IPS-20b (cell line): ENCODE data around the gene EXTL1.
"Not testable (repeated sequence)": the region's sequence is repeated elsewhere in the genome, so short reads cannot be mapped to it uniquely, and the experiment has no call there.

Source experiments
- H3K27ac ChIP-seq: one replicate; pipeline ENCODE4 v1.5.1; 2013; ENCODE audit warnings: low read length
- H3K27me3 ChIP-seq: 2 replicates; pipeline ENCODE4 v1.6.1; 2013; ENCODE audit warnings: mild to moderate bottlenecking, low read length, inconsistent platforms; ENCODE audit not compliant: insufficient read depth
- H3K36me3 ChIP-seq: 2 replicates; pipeline ENCODE4 v1.6.1; 2013; ENCODE audit warnings: low read depth, mild to moderate bottlenecking, inconsistent platforms, low read length, moderate library complexity; ENCODE audit not compliant: insufficient read depth
- H3K4me1 ChIP-seq: 2 replicates; pipeline ENCODE4 v1.6.1; 2013; ENCODE audit warnings: mild to moderate bottlenecking, control low read depth, inconsistent platforms, low read length, moderate library complexity; ENCODE audit not compliant: insufficient read depth
- H3K4me3 ChIP-seq: 2 replicates; pipeline ENCODE4 v1.5.1; 2013; ENCODE audit warnings: mild to moderate bottlenecking, low read length, inconsistent platforms
- H3K9ac ChIP-seq: 2 replicates; pipeline ENCODE4 v1.6.1; 2013; ENCODE audit warnings: low read depth, mild to moderate bottlenecking, inconsistent platforms, low read length, moderate library complexity
- H3K9me3 ChIP-seq: 2 replicates; pipeline ENCODE4 v1.6.1; 2013; ENCODE audit warnings: mild to moderate bottlenecking, low read depth, low read length, inconsistent platforms; ENCODE audit not compliant: insufficient read depth

Gene EXTL1, protein sequence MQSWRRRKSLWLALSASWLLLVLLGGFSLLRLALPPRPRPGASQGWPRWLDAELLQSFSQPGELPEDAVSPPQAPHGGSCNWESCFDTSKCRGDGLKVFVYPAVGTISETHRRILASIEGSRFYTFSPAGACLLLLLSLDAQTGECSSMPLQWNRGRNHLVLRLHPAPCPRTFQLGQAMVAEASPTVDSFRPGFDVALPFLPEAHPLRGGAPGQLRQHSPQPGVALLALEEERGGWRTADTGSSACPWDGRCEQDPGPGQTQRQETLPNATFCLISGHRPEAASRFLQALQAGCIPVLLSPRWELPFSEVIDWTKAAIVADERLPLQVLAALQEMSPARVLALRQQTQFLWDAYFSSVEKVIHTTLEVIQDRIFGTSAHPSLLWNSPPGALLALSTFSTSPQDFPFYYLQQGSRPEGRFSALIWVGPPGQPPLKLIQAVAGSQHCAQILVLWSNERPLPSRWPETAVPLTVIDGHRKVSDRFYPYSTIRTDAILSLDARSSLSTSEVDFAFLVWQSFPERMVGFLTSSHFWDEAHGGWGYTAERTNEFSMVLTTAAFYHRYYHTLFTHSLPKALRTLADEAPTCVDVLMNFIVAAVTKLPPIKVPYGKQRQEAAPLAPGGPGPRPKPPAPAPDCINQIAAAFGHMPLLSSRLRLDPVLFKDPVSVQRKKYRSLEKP

DNA sequence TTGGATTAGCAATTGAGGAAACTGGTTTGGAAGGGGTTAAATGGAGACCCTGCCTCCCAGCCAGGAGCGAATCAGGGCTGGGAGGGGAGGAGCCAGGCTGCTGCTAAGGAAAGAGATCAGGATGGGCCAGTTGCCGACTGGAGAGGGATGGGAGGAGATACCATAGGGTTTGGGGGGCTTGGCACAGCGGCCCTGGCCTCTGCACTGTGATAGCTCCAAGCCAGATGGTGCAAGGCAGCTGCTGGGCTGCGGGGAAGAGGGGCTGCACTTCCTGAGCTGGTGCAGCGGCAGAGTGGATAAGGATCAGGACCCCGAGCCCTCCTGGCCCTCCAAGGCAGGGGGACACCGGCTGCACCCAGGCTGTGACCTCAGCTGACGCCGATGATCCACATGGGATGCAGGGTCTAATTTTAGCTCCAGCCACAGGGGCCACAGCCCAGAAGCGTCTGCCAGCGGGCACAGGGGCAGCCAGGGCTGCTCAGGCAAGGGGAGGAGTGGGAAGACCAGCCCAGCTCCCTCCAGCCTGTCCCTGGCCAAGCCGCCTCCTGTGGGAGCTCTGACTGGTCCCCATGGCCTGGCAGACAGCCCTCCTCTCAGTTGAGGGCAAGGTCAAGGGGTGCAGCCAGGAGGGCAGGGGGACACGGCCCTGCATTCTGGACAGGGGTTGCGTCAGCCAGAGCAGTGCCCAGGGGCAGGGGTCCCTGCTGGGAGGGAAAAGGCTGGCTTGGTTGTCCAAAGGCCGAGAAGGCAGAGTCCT is at the start of gene EXTL1:
Gene EXTL1 (plus strand): TSS at position 129 of the 757 bp plus-strand sequence. CDS start 872 bp downstream, outside the sequence.
- Histone ChIP-seq H3K9me3 (no peaks in the 10 kb centered on the region), H3K9ac (peak within 1 kb of the TSS; percentile 67; the same call in 1 of the 2 replicates), H3K4me1 (no peaks in the 10 kb centered on the region), H3K4me3 (peak within 1 kb of the TSS; percentile 66), H3K27ac (no peak within 1 kb of the TSS), H3K27me3 (no peaks in the 10 kb centered on the region), H3K36me3 (no peaks in the 10 kb centered on the region)

DNA sequence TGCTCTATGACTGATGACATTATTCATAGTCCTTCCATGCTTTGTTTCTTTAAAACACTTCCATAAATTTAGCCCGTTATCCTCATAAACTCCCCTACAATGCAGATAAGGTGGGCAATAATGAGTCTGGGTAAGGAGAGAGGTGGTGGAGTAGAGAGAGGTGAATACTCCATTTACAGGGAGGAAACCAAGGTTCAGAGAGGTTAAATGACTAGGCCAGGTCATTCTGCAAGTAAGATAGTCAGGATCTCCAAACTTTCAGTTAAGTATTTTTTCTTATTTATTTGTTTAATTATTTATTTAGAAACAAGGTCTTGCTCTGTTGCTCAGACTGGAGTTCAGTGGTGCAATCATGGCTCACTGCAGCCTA is 49.8 kb upstream of the EXTL1 start:
- peaks cover 6% of the 10 kb centered on the region; the same call in 1 of the 2 replicates for H3K4me1 ChIP-seq
- no peak overlapping the region for H3K4me3 ChIP-seq
- peaks cover 61% of the 10 kb centered on the region for H3K36me3 ChIP-seq
- 0 out of 2 replicates have a peak, but pooled peaks cover 5% of the 10 kb centered on the region for H3K27me3 ChIP-seq
- H3K9me3 ChIP-seq: no peaks in the 10 kb centered on the region
- H3K27ac ChIP-seq: no peak overlapping the region
- H3K9ac ChIP-seq: no peak overlapping the region

- H3K27ac ChIP-seq: no peak overlapping the region
These were observed 47.8 kb upstream of the EXTL1 start for GRCh38 chr1:25973610-25974321.

DNA sequence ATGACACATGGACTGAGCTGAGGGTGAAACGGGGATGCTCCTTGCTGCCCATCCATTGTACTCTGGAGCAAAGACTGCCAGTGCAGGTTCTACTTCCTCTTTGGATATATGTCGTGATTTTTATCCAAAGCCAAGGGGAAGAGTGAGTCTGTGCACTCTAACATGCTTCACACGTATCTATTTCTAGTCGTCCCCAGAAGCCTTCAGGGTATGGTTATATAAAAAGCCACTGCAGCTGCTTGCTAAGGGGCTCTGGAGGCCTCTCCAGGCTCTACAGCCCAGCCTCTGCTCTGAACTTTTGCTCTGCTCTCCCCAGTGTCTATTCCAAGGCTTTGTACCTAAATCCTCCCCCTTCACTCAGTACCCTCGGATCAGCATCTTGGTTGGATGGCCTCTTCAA is 43.8 kb upstream of the EXTL1 start:
- Histone ChIP-seq H3K27me3 (no peaks in the 10 kb centered on the region), H3K36me3 (peaks cover 67% of the 10 kb centered on the region)

More at GRCh38 chr1:25973610-25974321, 47.8 kb upstream of the EXTL1 start:
- H3K27me3 ChIP-seq: 0 out of 2 replicates have a peak, but pooled peaks cover 5% of the 10 kb centered on the region
- peaks cover 6% of the 10 kb centered on the region; the same call in 1 of the 2 replicates for H3K4me1 ChIP-seq
- H3K36me3 ChIP-seq: peaks cover 65% of the 10 kb centered on the region
- no peak overlapping the region for H3K9ac ChIP-seq
- H3K9me3 ChIP-seq: no peaks in the 10 kb centered on the region
- H3K4me3 ChIP-seq: no peak overlapping the region

DNA sequence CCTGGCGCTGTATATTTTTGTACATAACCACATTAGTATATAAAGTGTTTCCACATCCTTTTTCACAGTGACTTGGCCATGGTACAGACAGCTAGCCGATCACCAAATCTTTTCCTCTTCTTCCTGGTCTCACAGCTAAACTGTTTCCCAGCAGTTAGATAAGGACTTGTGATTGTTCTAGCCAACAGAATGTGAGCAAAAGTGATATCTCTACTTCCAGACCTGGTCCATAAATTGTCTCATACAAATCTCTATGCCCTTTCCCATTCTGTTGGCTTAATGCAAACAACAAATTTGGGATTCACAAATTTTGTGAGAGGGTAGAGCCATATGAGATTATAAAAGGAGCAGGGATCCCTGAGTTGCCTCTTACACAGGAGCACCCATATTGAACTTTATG is 43.2 kb upstream of the EXTL1 start:
- Histone ChIP-seq H3K9ac (no peak overlapping the region), H3K4me3 (no peak overlapping the region), H3K27me3 (no peaks in the 10 kb centered on the region), H3K4me1 (no peaks in the 10 kb centered on the region), H3K9me3 (no peaks in the 10 kb centered on the region), H3K36me3 (peaks cover 67% of the 10 kb centered on the region), H3K27ac (no peak overlapping the region)

More for the DNA sequence above, 43.8 kb upstream of the EXTL1 start:
- H3K27ac ChIP-seq: no peak overlapping the region
- no peak overlapping the region for H3K4me3 ChIP-seq
- no peaks in the 10 kb centered on the region for H3K4me1 ChIP-seq
- no peak overlapping the region for H3K9ac ChIP-seq
- H3K9me3 ChIP-seq: no peaks in the 10 kb centered on the region

DNA sequence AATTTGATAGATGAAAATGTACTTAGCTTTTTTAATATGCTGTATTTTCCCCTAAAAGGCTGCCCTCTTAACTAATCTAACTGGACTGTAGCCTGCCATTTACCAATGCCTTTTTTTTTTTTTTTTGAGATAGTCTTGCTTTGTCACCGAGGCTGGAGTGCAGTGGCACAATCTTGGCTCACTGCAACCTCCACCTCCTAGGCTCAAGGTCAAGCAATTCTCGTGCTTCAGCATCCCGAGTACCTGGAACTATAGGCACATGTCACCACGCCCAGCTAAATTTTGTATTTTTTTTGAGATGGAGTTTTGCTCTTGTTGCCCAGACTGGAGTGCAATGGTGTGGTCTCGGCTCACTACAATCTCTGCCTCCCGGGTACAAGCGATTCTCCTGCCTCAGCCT is 42.4 kb upstream of the EXTL1 start:
- H3K36me3 ChIP-seq: peaks cover 67% of the 10 kb centered on the region

GRCh38 chr1:25985171-25985570 is 36.4 kb upstream of the EXTL1 start:
- H3K27ac ChIP-seq: no peak overlapping the region
- H3K36me3 ChIP-seq: peaks cover 54% of the 10 kb centered on the region
- H3K9me3 ChIP-seq: no peaks in the 10 kb centered on the region

More for the DNA sequence above, 42.4 kb upstream of the EXTL1 start:
- H3K4me1 ChIP-seq: no peaks in the 10 kb centered on the region
- H3K9me3 ChIP-seq: no peaks in the 10 kb centered on the region
- no peak overlapping the region for H3K9ac ChIP-seq
- H3K27ac ChIP-seq: no peak overlapping the region
- no peak overlapping the region for H3K4me3 ChIP-seq
- H3K27me3 ChIP-seq: no peaks in the 10 kb centered on the region

GRCh38 chr1:25985670-25986069 is 35.9 kb upstream of the EXTL1 start:
- Histone ChIP-seq H3K4me1 (no peaks in the 10 kb centered on the region), H3K9me3 (no peaks in the 10 kb centered on the region), H3K27ac (no peak overlapping the region), H3K9ac (no peak overlapping the region), H3K36me3 (peaks cover 53% of the 10 kb centered on the region), H3K4me3 (no peak overlapping the region), H3K27me3 (no peaks in the 10 kb centered on the region)

More at GRCh38 chr1:25985171-25985570, 36.4 kb upstream of the EXTL1 start:
- H3K4me1 ChIP-seq: no peaks in the 10 kb centered on the region
- H3K27me3 ChIP-seq: no peaks in the 10 kb centered on the region
- no peak overlapping the region for H3K4me3 ChIP-seq
- no peak overlapping the region for H3K9ac ChIP-seq

GRCh38 chr1:25986773-25987172 is 34.8 kb upstream of the EXTL1 start:
- H3K27ac ChIP-seq, H3K9me3 ChIP-seq, H3K4me3 ChIP-seq, H3K9ac ChIP-seq, H3K27me3 ChIP-seq, H3K4me1 ChIP-seq: not testable (repeated sequence)
- H3K36me3 ChIP-seq: peaks cover 45% of the 10 kb centered on the region

- Histone ChIP-seq H3K9ac (no peak overlapping the region), H3K27me3 (no peaks in the 10 kb centered on the region), H3K4me1 (no peaks in the 10 kb centered on the region), H3K9me3 (no peaks in the 10 kb centered on the region), H3K27ac (no peak overlapping the region), H3K36me3 (peaks cover 33% of the 10 kb centered on the region), H3K4me3 (no peak overlapping the region)
These were observed 33.6 kb upstream of the EXTL1 start for GRCh38 chr1:25987951-25988350.
